ENCODE data around the gene SPEM2. TPM values are rescaled to one million over a fixed set of nuclear protein-coding genes. Genes with fewer than 3 reads are reported as not detected.

The SPEM2 gene
- total and polyA plus RNA-seq, 2 of the 8 experiments (the other 6 are each of a cell fraction or from before 2014, with no cell fraction given), result 0.03 TPM; not detected in 1

DNA sequence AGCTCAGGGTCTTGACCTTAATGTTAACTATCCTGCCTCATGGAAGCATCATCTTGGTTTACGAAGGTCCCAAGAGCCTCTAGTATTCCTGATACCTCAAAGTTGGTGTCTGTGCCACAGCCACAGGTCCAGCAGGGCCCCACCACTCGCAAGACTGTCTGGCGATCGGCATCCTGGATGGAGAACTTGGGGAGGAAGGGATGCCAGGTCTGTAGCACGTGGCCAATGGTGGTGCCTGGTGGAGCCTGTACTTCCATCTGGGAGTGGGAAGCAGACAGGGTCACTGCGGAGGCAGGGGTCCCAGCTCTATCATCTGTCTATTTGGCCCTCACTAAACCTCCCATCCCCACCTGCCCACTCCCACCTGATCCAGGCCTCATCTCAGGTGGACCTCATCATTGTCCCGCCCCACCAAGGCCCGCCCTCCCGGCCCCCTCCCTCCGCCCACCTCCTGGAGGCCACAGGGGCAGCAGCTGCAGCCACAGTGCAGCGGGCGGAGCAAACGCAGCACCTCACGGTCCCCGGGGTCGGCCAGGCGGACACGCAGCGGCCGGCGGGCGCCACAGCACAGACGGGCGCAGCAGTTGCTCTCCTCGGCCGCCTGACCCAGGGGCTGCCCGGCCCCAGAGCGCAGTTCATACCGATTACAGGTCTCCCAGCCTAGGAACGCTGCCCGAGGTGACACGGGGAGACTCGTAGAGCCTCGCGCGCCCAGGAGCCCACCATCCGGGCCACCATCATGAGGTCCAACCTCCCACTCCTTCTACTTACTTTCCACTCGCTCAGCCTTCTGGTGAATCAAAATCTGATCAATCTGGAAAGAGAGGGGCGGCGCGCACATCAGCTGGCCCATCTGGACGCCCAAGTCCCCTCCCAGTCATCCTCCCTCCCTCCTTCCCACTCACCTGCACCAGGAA lies 32.5 kb upstream of the SPEM2 start:
- no peak overlapping the region for H2AFZ ChIP-seq (ENCODE audit: low read length)
- H3K4me3 ChIP-seq (ENCODE audit: extremely low read depth in 1 of 4, insufficient read depth in 2 of 4, low read depth in 3 of 4, low read length in 4 of 4), result peak overlapping the region; percentile 69 to 83 (median 72); a peak in 7 of 8 replicates
- H3K36me3 ChIP-seq (ENCODE audit: control insufficient read depth in 2 of 4, insufficient read depth in 4 of 4, low read length in 3 of 4), result peaks cover 0 to 27% (median 10%) of the 10 kb centered on the region in 4 experiments; a peak in 5 of 8 replicates
- H3K4me2 ChIP-seq (ENCODE audit: insufficient read depth in 1 of 2, low read depth in 2 of 2, low read length in 2 of 2), result peak overlapping the region; percentile 91 to 95
- H2BK20ac ChIP-seq (ENCODE audit: low read length), result no peak overlapping the region
- H2BK120ac ChIP-seq (replicated peaks; ENCODE audit: low read depth, low read length), result no peak overlapping the region
- TF ChIP-seq, protein P1, sequence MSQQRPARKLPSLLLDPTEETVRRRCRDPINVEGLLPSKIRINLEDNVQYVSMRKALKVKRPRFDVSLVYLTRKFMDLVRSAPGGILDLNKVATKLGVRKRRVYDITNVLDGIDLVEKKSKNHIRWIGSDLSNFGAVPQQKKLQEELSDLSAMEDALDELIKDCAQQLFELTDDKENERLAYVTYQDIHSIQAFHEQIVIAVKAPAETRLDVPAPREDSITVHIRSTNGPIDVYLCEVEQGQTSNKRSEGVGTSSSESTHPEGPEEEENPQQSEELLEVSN (IDR thresholded peaks at IDR 0.05), result peak; percentile 79; the same call in 1 of the 2 replicates
- TF ChIP-seq, protein P2, sequence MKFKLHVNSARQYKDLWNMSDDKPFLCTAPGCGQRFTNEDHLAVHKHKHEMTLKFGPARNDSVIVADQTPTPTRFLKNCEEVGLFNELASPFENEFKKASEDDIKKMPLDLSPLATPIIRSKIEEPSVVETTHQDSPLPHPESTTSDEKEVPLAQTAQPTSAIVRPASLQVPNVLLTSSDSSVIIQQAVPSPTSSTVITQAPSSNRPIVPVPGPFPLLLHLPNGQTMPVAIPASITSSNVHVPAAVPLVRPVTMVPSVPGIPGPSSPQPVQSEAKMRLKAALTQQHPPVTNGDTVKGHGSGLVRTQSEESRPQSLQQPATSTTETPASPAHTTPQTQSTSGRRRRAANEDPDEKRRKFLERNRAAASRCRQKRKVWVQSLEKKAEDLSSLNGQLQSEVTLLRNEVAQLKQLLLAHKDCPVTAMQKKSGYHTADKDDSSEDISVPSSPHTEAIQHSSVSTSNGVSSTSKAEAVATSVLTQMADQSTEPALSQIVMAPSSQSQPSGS (IDR thresholded peaks at IDR 0.05; ENCODE audit: low read length), result no peak
- 0 out of 2 replicates have a peak, but pooled peaks have one; percentile 15 for TF ChIP-seq RBBP5 (IDR thresholded peaks at IDR 0.05; ENCODE audit: borderline replicate concordance, low read depth, low read length)
- H4K5ac ChIP-seq (ENCODE audit: insufficient read length, low read depth, low read length), result no peak overlapping the region
- POLR2A ChIA-PET (ENCODE audit: partially characterized antibody), result interaction anchor here (0.7 to 4.9 kb wide), 10 partner anchors 9 to 185 kb away, joined by 3 to 29 read pairs (median 3); partner anchors contain the start of genes GPS2, TMEM256 and TNK1
- no peak for DNase-seq (ENCODE audit: low read depth in 1 of 2, low spot score in 2 of 2)
- no peaks in the 10 kb centered on the region for H3K79me2 ChIP-seq (ENCODE audit: control insufficient read depth in 1 of 2, insufficient read depth in 2 of 2, low read length in 2 of 2)
- no peaks in the 10 kb centered on the region; the same call in 1 of the 2 replicates for H3K79me1 ChIP-seq (ENCODE audit: low read depth, low read length)
- no peak overlapping the region for H3K18ac ChIP-seq (ENCODE audit: extremely low read depth, low read length)
- H3K14ac ChIP-seq (ENCODE audit: insufficient read length), result no peak overlapping the region
- peaks cover 0 to 9% (median 3%) of the 10 kb centered on the region in 4 experiments; a peak in 6 of 7 replicates for H3K4me1 ChIP-seq (replicated peaks in 1 of 4; ENCODE audit: control insufficient read depth in 3 of 4, insufficient read depth in 4 of 4, low read length in 3 of 4)
- H2BK12ac ChIP-seq (ENCODE audit: low read depth, low read length), result no peak overlapping the region
- CTCF ChIA-PET (ENCODE audit: partially characterized antibody), result interaction anchor here (0.6 to 2.6 kb wide), 14 partner anchors 9 to 197 kb away, joined by 3 to 9 read pairs (median 4); partner anchors contain the start of genes SOX15 and SPEM1
- no peak overlapping the region for H4K91ac ChIP-seq (replicated peaks; ENCODE audit: insufficient read length, low read length)
- H2BK5ac ChIP-seq (ENCODE audit: low read depth, low read length), result peak overlapping the region; percentile 75; the same call in 1 of the 2 replicates
- no peak overlapping the region for H4K8ac ChIP-seq (ENCODE audit: extremely low read depth, insufficient read depth, low read length)
- no peak overlapping the region for H3K23ac ChIP-seq (ENCODE audit: insufficient read length)
- no peak overlapping the region for H3K56ac ChIP-seq (replicated peaks; ENCODE audit: insufficient read length, low read depth, low read length)
- H3K23me2 ChIP-seq (ENCODE audit: low read depth, low read length), result peaks cover 14% of the 10 kb centered on the region; the same call in 1 of the 2 replicates
- H3K9me3 ChIP-seq (ENCODE audit: insufficient read depth in 2 of 2, low read depth in 1 of 2, low read length in 1 of 2), result no peaks in the 10 kb centered on the region
- H3K27me3 ChIP-seq (replicated peaks in 1 of 4; ENCODE audit: control insufficient read depth in 3 of 4, extremely low read depth in 1 of 4, insufficient read depth in 3 of 4, low read length in 3 of 4), result no peaks in the 10 kb centered on the region
- peaks cover 2 to 8% of the 10 kb centered on the region in 2 experiments for H4K20me1 ChIP-seq (replicated peaks in 1 of 2; ENCODE audit: control insufficient read depth in 1 of 2, insufficient read depth in 2 of 2, low read length in 2 of 2)
- no peak overlapping the region for H3K4ac ChIP-seq (replicated peaks; ENCODE audit: insufficient read length, low read depth, low read length)
- no peak for FAIRE-seq
- no peak overlapping the region for H2AK5ac ChIP-seq (ENCODE audit: low read depth, low read length)
- H3K9ac ChIP-seq (replicated peaks in 1 of 4; ENCODE audit: extremely low read depth in 1 of 4, low read depth in 3 of 4, low read length in 3 of 4), result no peak overlapping the region
- 45% methylated on average over 38 of the region's 42 CpGs; no CpG with 5 or more reads in 1 of the 2 experiments for WGBS, 2 experiments (ENCODE audit: extremely low coverage in 1 of 2, insufficient coverage in 1 of 2, insufficient read length in 1 of 2, insufficient replicate concordance in 2 of 2, low coverage in 1 of 2, low lambda C conversion rate in 2 of 2, missing lambda C conversion rate in 1 of 2)
- no peak overlapping the region for H2BK15ac ChIP-seq (ENCODE audit: low read length)
- no peak overlapping the region for H3K27ac ChIP-seq (ENCODE audit: low read depth, low read length)

Measured in H1 (cell line).